Left lung (tissue), 10 donors: ENCODE data around the gene ERF. TPM values are rescaled to one million over a fixed set of nuclear protein-coding genes. Genes with fewer than 3 reads are reported as not detected.

Experiments used
- ATAC-seq: fragments of 200-7000 bp; cut with Tn5 transposase; one replicate; pipeline ENCODE4 v1.9.1; 2020; ENCODE audit warnings: moderate library complexity
- DNase-seq, 4 donors: peaks; one replicate each; pipeline ENCODE4 v3.0.0-alpha.2; 2013 to 2020
- H3K27ac ChIP-seq, 2 donors: fragments of 200-600 bp; sonication (generic) in 1 of 2; one replicate each; pipeline versions ENCODE4 v1.5.0 to v1.8.0; 2020 to 2021
- H3K27me3 ChIP-seq, 2 donors: fragments of 200-600 bp; sonication (generic) in 1 of 2; one replicate each; pipeline versions ENCODE4 v1.5.0 to v1.8.0; 2020 to 2021
- H3K36me3 ChIP-seq, 2 donors: fragments of 200-600 bp; sonication (generic) in 1 of 2; one replicate each; pipeline versions ENCODE4 v1.5.0 to v1.8.0; 2020 to 2021
- H3K4me1 ChIP-seq, 2 donors: fragments of 200-600 bp; one replicate each; pipeline ENCODE4 v1.8.0; 2021
- H3K4me3 ChIP-seq, 2 donors: fragments of 200-600 bp; sonication (generic) in 1 of 2; one replicate each; pipeline versions ENCODE4 v1.5.0 to v1.8.0; 2020 to 2021; ENCODE audit warnings: mild to moderate bottlenecking in 1 of 2
- H3K9me3 ChIP-seq, 2 donors: fragments of 200-600 bp; sonication (generic) in 1 of 2; one replicate each; pipeline versions ENCODE4 v1.5.0 to v1.8.0; 2020 to 2021
- intact Hi-C, 2 donors: fragments of 100-400 bp; cut with DNase I; formaldehyde crosslinking; loops; one replicate each; pipeline versions ENCODE4 v1.11.2 to v1.14.2; 2022
- polyA plus RNA-seq, 6 donors: library from polyadenylated mRNA; unstranded; fragments of 120-200 nt; gene quantifications; one replicate each; pipeline ENCODE4 v1.2.1, GENCODE V29; 2013; ENCODE audit not compliant: insufficient read length in 6 of 6
- total RNA-seq, 2 donors: library from RNA; stranded (reverse); fragmentation: NEBNext Ultra II Directional; extraction: Animal tissue kit (Norgen Biotek cat#: 25700); gene quantifications; one replicate each; pipeline ENCODE4 v1.2.1, GENCODE V29; 2021
- TF ChIP-seq, protein P1 (sequence below), 2 donors: fragments of 200-600 bp; sonication (generic) in 1 of 2; IDR thresholded peaks; one replicate each; pipeline versions ENCODE4 v1.5.0 to v1.8.0; 2021; ENCODE audit warnings: antibody characterized with exemption in 2 of 2
- donor health status: DM: no; HTN: yes; CAD: no.
- donor health status: DM: no; HTN: no; CAD: no.

Gene ERF
- total and polyA plus RNA-seq, 8 donors = 42.9 to 56.4 (median 48.9) TPM

DNA sequence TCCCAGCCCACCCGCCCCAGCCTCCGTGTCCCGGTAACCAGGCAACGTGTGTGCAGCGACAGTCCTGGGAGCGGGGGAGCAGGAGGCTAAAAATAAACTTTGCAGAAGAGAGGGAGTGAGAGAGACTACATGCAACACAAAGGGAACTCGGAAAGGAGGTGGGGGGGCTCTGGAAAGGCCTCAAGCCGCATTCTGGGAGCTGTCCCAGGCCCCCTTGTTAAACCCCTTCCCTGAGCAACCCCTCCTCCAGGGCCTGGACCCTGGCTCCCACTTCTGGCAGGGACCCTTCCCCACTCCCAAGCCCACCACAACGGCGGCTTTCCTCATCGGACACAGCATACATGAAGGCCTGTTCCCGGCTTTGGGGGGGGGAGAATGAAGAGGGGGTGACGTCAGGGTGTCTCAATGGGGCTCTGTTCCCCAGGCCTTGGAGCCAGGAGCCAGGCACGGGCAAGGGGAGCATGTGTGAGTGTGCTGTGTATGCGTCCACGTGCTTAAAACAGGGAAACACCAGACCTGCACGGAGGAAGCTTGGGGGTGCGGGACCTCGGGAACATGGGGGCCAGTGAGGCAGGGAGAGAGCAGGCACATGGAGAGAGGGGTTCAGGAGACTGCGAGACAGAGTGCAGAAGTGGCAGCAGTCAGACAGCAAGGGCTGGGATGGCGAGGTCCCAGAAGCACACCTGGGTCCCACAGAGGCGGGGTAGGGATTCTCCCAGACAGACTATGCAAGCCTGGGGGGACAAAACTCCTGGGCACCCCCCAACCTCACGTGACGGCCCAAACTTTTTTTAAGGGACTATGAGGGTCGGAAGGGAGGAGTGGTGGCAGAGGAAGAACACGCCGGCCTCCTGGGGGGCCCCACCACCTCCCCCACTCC is 2.3 kb downstream of the ERF start:
- Histone ChIP-seq H3K27ac (peak overlapping the region; percentile 95 to 98), H3K36me3 (peaks cover 0 to 23% of the 10 kb centered on the region in 2 donors), H3K27me3 (peaks cover 0 to 19% of the 10 kb centered on the region in 2 donors), H3K9me3 (no peaks in the 10 kb centered on the region), H3K4me1 (peaks cover 24 to 51% of the 10 kb centered on the region in 2 donors), H3K4me3 (peak overlapping the region; percentile 98 to 100)
- TF ChIP-seq, protein P1, sequence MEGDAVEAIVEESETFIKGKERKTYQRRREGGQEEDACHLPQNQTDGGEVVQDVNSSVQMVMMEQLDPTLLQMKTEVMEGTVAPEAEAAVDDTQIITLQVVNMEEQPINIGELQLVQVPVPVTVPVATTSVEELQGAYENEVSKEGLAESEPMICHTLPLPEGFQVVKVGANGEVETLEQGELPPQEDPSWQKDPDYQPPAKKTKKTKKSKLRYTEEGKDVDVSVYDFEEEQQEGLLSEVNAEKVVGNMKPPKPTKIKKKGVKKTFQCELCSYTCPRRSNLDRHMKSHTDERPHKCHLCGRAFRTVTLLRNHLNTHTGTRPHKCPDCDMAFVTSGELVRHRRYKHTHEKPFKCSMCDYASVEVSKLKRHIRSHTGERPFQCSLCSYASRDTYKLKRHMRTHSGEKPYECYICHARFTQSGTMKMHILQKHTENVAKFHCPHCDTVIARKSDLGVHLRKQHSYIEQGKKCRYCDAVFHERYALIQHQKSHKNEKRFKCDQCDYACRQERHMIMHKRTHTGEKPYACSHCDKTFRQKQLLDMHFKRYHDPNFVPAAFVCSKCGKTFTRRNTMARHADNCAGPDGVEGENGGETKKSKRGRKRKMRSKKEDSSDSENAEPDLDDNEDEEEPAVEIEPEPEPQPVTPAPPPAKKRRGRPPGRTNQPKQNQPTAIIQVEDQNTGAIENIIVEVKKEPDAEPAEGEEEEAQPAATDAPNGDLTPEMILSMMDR (IDR thresholded peaks at IDR 0.05) = no peak
- peak; percentile 1 for ATAC-seq
- DNase-seq = peak in 3 of 4 donors; percentile 57 to 79 (median 60)
- intact Hi-C loops = loop anchor here in 1 of 2 donors (5.0 kb wide), 1 partner anchor 35 kb away; no protein-coding TSS in a partner anchor

DNA sequence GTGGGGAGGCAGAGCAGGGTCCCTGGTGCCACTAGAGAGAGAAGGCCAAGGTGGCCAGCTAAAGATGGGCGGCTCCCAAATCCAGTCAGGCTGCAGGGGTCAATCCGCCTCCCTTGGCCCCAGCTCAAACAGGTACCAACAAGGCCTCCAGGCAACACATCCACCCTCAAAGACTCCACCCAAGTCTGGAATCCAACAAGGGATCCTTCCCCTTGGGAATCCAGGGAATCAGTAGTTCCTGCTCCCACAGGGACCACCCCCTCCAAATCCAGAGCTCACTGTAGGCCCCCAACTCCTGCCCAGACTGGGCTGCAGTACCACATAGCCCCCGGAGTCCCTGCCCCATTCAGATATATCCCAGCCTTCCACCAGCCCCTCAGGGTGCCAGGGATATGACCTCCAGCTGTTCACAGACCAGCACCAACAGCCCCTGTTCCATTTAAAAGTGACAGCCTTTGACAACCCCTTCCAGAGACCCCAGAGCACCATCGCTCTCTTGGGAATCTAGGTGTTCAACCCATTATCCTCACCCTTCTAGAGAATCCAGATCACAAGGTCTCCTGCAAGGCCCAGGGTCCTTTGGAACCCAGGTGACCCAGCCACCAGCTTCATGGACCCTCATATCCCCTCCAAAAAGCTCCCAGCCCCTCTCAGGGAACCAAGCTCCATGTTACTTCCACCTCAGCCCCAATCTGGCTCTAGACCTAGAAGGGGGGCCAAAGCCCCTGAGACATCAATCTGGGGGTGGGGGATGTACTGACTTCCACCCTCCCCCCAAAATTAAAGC is 3.2 kb downstream of the ERF start:
- DNase-seq (no peak), ATAC-seq (no peak)
- no peaks in the 10 kb centered on the region for H3K9me3 ChIP-seq
- H3K36me3 ChIP-seq = peaks cover 0 to 23% of the 10 kb centered on the region in 2 donors
- peak overlapping the region; percentile 95 to 98 for H3K27ac ChIP-seq
- TF ChIP-seq, protein P1 (IDR thresholded peaks at IDR 0.05) = no peak
- H3K4me3 ChIP-seq = peak overlapping the region; percentile 98 to 100
- intact Hi-C loops = loop anchor here in 1 of 2 donors (5.0 kb wide), 1 partner anchor 36 kb away; no protein-coding TSS in a partner anchor
- H3K4me1 ChIP-seq = peaks cover 24 to 51% of the 10 kb centered on the region in 2 donors
- peaks cover 0 to 15% of the 10 kb centered on the region in 2 donors for H3K27me3 ChIP-seq

DNA sequence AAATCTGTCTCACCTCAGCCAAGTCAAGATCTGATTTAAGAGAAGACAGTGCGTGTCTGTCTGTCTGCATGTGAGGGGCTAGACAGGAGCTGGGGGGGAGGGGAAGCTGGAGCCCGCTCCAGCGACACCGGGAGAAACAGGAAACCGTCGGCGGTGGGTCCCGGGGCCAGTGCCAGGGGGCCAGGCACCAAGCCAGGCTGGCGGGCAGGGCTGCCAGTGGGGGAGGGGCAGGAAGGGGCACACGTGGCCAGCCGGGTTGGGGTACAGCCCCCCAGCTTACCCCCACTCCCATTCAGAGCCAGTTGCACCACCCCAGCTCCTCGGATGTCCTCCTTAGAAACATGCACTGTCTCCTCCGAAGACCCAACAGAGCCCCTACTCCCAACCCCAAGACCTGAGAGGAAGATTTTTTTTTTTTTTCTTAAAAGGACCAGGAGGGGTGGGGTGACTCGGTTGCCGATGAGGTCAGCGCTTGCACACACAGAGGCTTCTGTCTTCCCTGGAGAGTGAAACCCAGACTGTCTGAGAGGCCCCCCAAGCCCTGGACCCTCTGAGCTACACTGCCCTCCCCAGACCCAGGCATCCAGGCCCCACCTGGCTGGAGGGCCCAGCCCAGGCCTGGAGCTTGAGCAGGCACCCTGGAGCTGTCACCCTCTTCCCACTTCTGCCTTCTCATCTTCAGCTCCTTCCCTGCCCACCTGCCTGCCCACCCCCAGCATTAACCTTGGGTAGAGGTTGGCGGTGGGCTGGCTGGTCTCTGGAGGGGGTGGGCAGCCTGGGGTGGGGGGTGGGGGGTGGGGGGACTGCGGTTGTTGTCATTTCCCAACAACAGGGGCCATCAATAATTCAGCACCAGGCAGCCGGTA is 4.0 kb downstream of the ERF start:
- ATAC-seq (no peak), DNase-seq (peak in 1 of 4 donors; percentile 49)
- no peaks in the 10 kb centered on the region for H3K9me3 ChIP-seq
- peaks cover 0 to 6% of the 10 kb centered on the region in 2 donors for H3K27me3 ChIP-seq
- peaks cover 0 to 23% of the 10 kb centered on the region in 2 donors for H3K36me3 ChIP-seq
- peak overlapping the region in 1 of 2 donors; percentile 9 for H3K4me3 ChIP-seq
- H3K4me1 ChIP-seq = peaks cover 32 to 48% of the 10 kb centered on the region in 2 donors
- intact Hi-C loops = loop anchor here in 1 of 2 donors (5.0 kb wide), 1 partner anchor 36 kb away; no protein-coding TSS in a partner anchor
- TF ChIP-seq, protein P1 (IDR thresholded peaks at IDR 0.05) = no peak
- H3K27ac ChIP-seq = peak overlapping the region; percentile 51 to 98

DNA sequence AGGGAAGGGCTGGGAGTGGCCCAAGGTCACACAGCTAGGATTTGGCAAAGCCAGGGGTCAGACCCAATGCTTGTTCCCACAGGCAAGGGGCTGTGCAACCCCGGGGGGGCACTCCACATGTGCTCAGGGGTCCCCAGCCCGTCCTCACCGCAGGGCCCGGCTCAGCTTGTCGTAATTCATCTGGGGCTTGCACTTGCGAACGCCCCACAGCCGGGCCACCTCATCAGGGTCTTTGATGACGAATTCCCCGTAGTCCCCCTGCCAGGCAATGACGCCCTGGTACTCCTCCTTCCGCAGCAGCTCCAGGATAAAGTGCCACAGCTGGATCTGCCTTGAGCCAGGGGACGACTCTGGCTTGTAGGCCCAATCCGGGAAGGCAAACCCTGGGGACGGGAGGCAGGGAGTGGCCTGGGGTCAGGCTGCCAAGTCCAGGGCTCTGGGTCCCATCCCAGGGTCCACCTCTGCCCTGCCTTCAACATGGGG is 4.7 kb downstream of the ERF start:
- TF ChIP-seq, protein P1 (IDR thresholded peaks at IDR 0.05) = no peak
- intact Hi-C loops = loop anchor here in 1 of 2 donors (5.0 kb wide), 1 partner anchor 37 kb away; no protein-coding TSS in a partner anchor
- peaks cover 0 to 23% of the 10 kb centered on the region in 2 donors for H3K36me3 ChIP-seq
- ATAC-seq (no peak), DNase-seq (peak in 1 of 4 donors; percentile 24)
- H3K4me1 ChIP-seq = peaks cover 32 to 47% of the 10 kb centered on the region in 2 donors
- H3K27me3 ChIP-seq = no peaks in the 10 kb centered on the region
- peak overlapping the region; percentile 51 to 98 for H3K27ac ChIP-seq
- H3K4me3 ChIP-seq = peak overlapping the region in 1 of 2 donors; percentile 9
- no peaks in the 10 kb centered on the region for H3K9me3 ChIP-seq
